NCI-H1436 treated with DMSO at 0.1 percent for 48 hours (cell line): ENCODE measurements around the gene TROAP.
"Not testable (repeated sequence)": the region's sequence is repeated elsewhere in the genome, so short reads cannot be mapped to it uniquely, and the experiment has no call there.

Source experiments
- DNase-seq: peaks from one replicate; lab custom pipeline; 2025; lab: John Stamatoyannopoulos, UW

The TROAP gene

GRCh38 chr12:49295082-49295936, 27.7 kb upstream of the TROAP start, which contains the start of gene PRPH:
TSS of gene PRPH (plus strand) at chr12:49295147. CDS start at chr12:49295201, 54 bp downstream.
- no peak for DNase-seq

GRCh38 chr12:49296034-49296835, 26.8 kb upstream of the TROAP start:
- no peak for DNase-seq

- DNase-seq: no peak
Observed at GRCh38 chr12:49296836-49297694, 26.0 kb upstream of the TROAP start.

- no peak for DNase-seq
Observed at GRCh38 chr12:49297695-49298060, 25.4 kb upstream of the TROAP start.

GRCh38 chr12:49298160-49298559, 24.9 kb upstream of the TROAP start:
- DNase-seq: no peak

GRCh38 chr12:49301760-49302159, 21.3 kb upstream of the TROAP start:
- no peak for DNase-seq

GRCh38 chr12:49304161-49304560, 18.9 kb upstream of the TROAP start:
- no peak for DNase-seq

GRCh38 chr12:49305762-49306510, 17.1 kb upstream of the TROAP start:
- DNase-seq: no peak

- no peak for DNase-seq
Observed at GRCh38 chr12:49309386-49309785, 13.7 kb upstream of the TROAP start.

- not testable (repeated sequence) for DNase-seq
Observed at GRCh38 chr12:49310451-49311000, 12.5 kb upstream of the TROAP start.

- DNase-seq: no peak
Observed at GRCh38 chr12:49314811-49315210, 8.2 kb upstream of the TROAP start.

- not testable (repeated sequence) for DNase-seq
Observed at GRCh38 chr12:49317118-49317517, 5.9 kb upstream of the TROAP start.

- DNase-seq: not testable (repeated sequence)
Observed at GRCh38 chr12:49320411-49321103, 2.5 kb upstream of the TROAP start.

- no peak for DNase-seq
Observed at GRCh38 chr12:49322367-49322707, 718 bp upstream of the TROAP start.

- no peak for DNase-seq
Observed at GRCh38 chr12:49323524-49324097, 556 bp downstream of the TROAP start.

GRCh38 chr12:49325606-49326005, 2.6 kb downstream of the TROAP start:
- no peak for DNase-seq

GRCh38 chr12:49327368-49327767, 4.3 kb downstream of the TROAP start:
- DNase-seq: no peak

- DNase-seq: no peak
Observed at GRCh38 chr12:49327887-49328286, 4.8 kb downstream of the TROAP start.

- DNase-seq: no peak
Observed at GRCh38 chr12:49328816-49329215, 5.8 kb downstream of the TROAP start.

GRCh38 chr12:49330032-49330619, 7.1 kb downstream of the TROAP start:
- no peak for DNase-seq
